GM21423 (cell line): ENCODE results near the gene GALC.

Experiments
- ATAC-seq: cut with Tn5 transposase; IDR thresholded peaks from one replicate; pipeline ENCODE4 v1.9.1; 2021; ENCODE audit warnings: mild to moderate bottlenecking, moderate library complexity; ENCODE audit not compliant: unreplicated experiment

GALC gene

DNA sequence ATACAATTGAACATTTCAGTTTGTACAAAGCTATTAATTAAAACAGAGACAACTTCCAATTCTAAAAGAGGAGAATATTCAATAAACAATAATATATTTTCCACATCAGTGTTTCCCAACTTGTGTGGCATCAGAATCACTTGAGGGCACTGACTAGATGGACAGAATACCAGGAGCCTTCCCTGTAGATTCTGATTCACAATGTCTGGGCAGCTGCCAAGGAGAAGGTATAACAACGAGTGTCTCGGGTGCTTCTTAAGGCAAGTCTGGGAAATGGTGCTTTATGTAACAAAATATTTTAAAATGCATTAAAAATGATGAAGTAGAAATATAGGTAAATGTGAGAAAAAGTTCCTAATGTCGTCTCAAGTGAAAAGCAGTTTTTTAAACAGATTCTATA, 26.2 kb downstream of the GALC start:
- ATAC-seq = no peak

DNA sequence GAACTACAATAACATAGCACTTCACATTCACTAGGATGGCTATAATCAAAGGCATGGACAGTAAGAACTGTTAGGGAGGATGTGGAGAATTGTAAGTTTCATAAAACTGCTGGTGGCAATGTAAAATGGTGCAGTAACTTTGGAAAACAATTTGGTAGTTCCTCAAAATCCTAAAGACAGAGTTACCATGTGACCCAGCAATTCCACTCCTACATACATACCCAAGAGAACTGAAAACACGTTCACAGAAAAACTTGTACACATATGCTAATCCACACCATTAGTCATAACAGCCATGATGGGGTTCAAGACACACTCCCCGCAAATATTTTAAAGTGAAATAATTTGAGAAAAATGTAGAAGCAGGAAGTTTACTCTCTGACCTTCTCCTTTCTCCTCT, 31.7 kb downstream of the GALC start:
- no peak for ATAC-seq

DNA sequence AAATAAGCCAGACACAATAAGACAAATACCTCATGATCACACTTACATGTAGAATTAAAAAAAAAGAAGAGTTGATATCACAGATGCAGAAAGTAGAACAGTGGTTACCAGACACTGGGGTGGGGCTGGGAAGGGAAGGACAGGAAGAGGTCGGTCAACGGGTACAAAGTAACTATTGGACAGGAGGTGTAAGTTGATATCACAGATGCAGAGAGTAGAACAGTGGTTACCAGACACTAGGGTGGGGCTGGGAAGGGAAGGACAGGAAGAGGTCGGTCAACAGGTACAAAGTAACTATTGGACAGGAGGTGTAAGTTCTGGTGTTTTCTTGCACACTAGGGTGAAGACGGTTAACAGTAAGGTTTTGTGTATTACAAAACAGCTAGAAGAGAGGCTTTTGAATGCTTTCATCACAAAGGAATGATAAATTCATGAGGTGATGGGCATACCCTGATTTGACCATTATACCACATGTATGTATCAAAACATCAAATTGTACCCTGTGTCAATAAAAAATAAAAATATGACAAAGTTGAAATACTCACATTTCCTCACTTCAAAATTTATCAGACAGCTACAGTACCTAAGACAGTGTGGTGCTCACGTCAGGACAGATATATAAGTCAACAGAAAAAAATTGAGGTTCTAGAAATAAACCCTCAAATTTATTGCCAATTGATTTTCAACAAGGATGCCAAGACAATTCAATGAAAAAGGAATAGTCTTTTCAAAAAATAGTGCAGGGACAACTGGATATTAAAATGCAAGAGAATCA, 32.8 kb downstream of the GALC start:
- ATAC-seq = no peak

DNA sequence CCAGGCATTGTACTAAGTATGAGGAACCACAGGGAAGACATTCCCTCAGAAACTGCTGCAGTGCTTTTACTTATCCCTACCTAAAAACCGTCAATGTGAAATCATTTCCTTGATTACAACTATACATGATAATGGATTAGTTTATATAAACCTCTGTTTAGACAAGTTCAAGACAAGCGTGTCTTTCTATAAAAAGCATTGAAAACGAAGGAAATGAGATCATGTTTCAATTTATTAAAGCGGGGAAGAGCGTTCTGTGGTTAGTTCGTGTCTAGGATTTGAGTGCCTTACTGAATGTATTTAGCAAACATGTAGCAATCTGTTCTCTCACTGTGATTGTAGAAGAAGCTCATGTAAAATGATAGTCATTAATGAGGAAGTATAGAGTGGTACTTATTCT, 37.5 kb downstream of the GALC start:
- no peak for ATAC-seq

DNA sequence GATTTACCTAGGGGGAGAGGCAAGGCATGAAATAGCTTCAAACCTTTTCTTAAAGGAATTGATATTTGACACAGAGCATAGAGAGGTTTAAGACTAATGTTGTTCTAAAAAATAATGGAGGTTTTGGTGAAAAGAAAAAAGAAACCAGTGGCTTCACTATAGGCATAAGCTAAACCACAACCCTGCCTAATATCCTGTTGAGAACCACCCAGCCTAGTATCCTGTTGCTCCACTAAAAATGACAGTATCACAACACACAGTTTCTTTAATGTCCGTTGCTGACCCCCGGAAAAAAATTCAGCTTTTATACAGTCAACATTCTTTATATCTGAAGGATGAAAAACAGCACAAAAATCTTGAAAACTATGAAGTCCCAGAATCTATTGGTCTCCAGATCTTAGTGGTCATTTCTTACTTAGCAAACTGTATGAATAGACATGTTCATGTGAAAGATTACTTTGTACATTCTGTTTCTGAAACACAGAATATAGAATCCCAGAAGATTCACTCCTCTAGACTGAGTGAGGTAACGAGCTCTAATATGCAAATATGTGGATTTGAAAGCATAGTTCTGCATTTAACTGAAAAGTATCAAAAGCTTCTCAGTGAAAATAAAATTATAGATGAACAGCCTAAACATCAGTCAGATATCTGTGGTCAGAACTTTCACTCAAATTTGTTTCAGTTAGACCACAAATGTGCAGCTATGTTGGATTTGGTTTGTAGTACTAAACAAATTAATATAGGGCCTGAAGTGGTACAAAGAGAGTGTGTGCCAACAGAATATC, 40.5 kb downstream of the GALC start:
- ATAC-seq = peak; percentile 94

DNA sequence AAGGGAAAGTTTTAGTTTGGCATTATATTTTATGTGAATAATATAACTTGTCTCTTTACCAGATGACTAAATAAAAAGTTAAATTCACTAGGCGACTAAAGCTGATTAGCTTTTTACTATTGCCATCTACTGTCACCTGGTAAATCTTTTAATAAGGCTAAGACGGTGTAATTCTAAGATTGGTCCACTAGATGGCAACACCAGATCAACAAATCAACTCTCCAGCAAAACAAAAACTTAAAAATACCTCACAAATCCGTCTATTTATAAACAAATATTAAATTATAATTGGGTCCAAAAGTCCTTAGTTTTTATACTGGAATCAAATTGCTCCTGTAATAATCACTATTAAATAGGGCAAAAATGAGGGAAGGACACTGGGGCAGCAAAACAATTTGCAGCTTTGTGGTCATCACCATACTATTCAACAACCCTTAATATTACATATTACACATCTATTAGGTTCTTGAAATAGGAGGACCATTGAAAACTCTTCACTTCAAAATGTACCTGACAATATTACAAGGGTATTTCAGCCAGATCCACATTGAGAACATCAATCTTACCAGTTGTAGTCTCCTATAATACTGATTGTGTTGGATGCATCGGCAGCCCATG, 47.9 kb downstream of the GALC start:
- ATAC-seq = no peak

DNA sequence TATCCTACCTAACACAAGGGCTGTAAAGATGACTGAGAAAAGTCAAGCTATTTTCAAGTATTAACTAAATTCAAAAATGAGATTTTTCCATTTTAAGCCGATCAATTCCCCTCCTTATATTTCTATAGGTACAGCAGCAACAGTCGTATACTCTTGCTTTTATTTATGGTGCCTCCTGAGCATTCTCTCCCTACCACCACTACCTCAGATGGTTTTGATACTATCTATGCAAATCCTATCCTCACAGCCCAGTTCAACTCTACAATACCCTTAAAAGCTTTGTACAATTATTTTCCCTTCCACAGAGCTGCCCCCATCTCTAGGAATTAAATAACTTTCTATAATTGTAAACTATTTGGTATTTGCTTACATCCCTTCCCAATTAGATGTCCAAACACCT, 52.1 kb downstream of the GALC start:
- no peak for ATAC-seq

DNA sequence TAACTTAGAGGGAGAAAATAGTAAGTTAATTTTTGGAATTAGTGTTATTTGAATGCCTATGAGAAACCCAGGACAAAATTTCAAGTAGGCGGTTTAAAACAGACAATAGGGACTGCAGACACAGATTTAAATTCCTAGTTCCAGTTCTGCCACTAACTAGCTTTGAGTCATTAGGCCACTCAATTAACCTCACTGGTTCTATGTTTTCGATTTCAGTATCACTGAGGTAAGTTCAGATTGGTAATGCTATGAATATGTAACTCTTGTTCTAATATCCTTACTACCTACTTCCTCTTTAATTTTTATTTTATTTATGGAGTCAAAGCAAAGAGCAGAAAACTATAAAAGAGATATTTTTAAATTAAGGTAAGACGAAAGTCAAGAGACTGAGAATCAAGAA, 52.6 kb downstream of the GALC start:
- peak; percentile 96 for ATAC-seq

DNA sequence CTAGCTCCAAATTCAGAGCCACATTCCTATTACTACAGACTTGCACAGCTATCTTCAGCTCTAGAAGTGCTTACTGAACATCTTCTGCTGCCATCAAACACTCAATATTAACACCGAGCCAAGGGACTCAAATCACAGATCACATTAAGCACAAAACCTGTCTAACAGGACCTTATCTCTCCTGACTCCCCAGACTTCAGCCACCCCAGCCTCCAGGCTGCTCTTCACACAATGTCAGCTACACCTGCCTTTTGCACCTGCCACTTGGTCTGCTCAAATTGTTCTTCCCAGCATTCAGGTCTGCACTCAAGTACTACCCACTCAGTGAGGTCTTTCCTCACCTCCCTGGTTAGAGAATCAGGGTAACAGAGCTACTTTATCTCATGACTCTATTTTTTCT, 57.1 kb downstream of the GALC start:
- no peak for ATAC-seq

DNA sequence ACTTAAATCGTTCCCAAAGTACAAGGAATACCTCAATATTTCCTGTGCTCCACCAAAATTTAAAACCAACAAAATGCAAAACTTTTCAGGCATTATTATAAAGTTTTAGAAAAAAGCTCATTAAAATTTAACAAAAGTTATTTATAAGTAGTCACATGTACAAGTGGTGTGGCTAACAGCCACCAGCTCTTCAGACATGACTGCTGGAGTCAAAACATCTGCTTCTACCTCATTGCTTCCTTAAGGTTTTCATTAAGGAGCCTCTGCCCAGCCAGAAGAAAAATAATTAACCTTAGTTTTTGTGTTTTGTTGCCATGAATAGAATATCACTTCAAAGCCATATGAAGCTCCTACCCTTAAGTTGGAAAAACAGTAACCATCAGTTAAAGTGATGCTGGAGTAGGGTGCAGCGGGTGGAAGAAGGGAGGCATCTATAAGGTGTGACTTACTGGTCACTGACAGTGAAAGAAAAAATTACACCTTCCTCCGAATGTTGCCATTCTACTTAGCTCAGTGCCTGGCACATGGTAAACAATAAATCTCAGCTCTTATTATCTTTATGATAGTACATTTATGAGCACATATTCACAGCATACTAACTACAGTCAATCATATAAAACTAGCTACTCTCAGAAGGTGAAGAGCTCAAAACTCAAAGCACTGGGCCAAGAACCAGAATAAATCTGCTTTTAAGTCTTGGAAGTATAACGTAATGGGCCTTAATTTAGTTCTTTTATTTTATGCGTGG, 57.7 kb downstream of the GALC start:
- no peak for ATAC-seq

DNA sequence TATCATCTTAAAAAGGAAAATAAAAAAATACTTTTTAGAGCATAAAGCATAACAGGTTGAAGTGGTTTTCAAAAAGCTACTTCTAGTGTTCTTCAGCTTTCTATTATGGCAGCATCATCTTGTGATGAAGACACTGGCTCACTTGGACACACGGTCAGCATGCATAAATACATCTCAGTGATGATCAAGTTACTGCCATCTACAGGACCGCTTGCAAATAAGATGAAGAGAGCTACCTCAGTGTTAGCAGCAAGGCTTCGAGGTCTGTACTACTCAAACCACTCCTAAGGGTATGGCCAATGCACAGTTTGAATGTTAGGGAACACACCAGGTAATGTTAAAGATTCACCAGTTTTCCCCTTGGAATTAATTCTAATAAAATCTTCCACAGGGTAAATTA, 58.8 kb downstream of the GALC start:
- no peak for ATAC-seq

DNA sequence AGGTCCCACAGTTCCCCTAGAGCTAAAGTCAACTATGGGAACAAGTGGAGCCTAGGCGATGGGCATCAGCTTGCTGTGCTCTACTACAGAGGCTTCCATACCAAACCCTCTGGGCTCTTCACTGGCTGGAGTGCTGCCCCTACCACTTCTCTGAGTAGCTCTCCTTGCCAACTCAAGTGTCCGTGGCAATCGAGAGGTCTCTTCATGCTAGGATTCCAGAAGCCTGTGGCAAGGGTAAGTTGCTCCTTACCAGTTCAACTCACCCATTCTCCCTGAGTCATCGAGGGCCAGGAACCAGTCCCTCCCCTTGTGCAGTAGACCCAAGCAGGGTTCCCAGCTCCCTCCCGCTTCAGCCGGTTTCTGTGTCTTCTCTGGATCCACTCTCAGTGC, 76.1 kb downstream of the GALC start:
- no peak for ATAC-seq

DNA sequence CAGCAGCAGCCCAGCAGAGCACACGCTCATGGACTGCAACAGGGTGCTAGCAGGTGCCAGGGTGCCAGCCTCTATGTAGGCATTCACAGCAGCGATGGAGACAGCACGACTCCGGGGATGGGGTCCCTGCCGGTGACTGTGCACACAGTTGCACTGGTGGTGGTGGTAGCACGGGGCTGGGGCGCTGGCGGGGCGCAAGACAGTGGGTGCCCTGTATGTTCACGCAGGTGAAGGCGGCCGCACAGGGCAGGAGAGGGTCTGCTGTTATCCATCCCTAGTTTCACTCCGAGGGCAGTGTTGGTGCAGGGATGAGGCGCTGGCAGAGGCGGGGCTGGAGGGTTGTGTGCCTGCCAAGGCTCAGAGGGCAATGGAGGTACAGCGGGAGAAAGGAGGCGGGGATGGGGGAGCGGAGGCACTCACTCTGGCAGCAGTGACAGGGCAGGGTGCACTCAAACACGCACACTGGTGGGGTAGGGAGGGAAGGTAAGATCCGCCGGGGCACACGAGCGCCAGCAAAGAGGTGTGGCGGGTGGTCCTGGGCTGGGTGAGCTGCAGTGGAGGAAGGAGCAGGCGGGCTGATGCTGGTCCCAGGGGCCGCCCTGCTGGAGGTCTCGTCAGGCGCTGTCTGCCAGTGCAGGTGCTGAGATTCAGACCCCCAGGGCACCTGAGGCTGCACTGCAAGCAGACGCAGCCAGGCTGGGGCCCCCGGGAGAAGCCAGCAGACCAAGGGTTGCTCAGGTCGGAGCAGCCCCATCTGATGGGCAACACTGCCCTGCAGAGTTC, 76.7 kb downstream of the GALC start:
- no peak for ATAC-seq

DNA sequence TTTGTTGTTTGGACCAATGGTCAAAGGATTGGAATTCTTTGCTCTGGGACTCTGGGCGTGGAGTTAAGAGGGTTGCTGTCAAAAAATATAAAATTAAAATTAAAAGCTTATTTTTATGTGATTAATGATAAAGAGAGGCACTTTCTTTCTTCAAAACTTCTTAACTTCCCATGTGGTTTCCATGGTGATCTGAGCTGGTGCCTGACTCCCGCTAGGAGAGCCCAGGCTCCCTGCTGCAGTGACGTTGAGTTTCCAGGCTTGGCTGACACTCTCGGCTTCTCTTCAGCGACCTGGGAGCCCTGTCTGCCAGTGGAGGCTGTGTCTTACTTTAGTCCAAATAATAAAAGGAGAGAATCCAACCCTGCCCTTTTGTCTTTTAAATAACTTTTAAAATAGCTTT, 84.4 kb downstream of the GALC start:
- no peak for ATAC-seq

DNA sequence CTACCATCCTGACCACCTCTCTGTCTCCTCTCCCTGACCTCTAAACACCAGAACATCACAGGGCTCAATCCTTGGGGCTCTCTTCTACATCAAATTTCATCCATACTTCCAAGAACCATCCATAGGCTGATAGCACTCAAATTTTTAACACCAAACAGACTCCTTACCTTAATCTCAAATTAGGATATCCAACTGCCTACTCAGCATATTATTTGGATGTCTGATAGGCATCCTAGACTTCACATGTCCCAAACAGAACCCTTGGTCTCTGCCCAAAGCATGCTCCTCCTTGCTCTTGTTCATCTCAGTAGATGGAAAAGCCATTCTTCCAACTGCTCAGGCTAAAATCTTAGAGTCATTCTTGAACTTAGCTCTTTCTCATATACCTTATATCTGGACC, 91.3 kb downstream of the GALC start:
- no peak for ATAC-seq

DNA sequence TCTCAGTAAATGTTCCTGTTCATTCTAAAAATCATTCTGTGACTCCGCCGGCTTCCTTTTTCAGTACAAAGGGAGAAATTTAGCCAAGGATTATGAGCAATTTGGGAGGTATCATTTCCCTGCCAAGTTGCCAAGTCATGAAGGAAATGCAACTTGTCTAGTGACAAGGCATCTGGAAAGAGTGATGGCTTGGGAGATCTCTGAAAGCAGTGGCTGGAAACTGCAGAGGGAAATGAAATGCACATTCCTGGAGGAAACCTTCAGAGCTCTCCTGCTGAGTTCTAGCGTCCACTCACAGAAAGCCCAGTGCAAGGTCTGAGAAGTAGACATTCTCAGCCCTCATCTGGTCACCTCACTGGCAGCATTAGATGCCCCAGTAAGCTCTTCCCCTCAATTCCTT, 91.7 kb downstream of the GALC start:
- no peak for ATAC-seq

DNA sequence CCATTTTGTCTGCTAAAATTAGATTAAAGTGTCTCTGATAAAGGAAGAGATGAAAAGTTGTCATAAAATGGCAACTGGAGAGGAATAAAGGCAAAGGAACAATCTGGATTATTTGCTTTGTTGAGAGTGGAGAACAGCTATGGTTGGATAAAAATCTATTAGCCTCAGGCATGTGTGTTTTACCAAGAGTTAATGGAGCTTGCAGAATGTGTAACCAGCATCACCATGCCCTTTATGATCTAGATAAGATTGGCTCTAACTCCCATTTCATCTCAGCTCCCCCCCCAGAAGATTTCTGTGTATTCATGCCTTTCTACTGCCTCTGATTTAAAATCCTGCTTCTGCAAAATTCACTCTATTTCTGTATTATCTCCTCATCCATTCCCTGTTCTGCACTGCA, 93.8 kb downstream of the GALC start:
- no peak for ATAC-seq

DNA sequence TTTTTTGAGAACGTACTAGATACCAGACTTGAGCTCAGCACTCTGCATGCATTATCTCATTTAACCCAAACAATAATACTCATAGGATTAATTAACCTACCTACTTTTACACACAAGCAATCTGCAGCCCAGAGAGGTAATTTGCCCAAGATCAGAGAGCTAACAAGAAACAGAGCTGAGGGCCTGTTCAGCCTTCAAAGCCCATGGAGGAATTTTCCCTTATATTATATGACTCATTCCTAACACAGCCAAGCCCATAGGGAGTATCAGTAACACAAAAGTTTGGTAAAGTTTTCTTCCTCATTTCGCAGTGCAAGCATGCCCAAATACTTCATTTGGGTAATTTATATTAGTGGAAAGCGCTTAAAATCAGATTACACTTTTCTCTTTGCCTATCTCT, 94.7 kb downstream of the GALC start:
- no peak for ATAC-seq

DNA sequence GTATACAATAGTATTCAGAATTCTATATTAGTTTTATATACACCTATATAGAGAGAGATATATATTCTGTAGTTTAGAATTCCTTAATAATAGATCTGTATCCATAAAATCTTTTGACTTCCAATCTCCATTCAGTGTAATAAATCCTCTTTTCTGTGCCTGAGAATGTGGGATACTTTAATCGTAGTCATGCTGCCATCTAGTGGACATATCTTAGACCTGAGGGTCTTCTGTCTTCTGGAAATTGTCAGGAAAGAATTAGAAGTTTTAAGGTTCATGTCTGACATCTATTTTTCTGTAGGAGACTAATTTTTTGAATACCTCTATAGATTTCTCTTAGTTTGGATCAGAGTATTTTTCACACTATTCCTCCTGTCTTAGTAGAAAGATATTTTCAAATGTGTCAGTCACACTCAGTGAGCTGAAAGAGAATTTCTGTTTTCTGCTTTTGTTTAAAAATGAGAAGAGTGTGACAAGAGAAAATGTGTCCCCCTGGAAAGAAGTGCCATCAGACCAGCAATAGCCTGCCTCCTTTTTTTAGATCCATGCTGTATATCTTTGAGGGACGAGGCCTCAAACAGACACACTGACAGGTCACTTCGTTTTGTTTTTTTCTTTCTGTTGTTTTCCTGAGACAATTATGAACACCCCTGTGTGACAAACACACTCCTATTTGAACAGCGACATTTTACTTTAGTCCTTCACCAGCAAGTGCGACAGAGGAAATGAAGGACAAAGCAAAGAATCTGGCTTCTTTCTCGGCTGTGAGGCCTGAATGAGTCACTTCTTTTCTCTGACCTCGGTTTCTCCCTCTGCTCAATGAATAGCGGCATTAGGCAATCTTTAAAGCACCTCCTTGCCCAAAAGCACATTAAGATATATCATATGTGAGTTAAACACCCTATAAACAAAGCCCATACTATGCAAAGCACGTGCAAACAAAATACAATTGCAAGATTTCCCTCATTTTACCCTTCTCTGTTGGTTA, 96.3 kb downstream of the GALC start:
- peak; percentile 54 for ATAC-seq
